GM12864 (cell line): ENCODE data around the gene DCTPP1.
"Not testable (repeated sequence)": the region's sequence is repeated elsewhere in the genome, so short reads cannot be mapped to it uniquely, and the experiment has no call there.

Experiments
- DNase-seq: peaks from one replicate; pipeline ENCODE4 v3.0.0-alpha.2; 2011; ENCODE audit warnings: low read depth
- H3K4me3 ChIP-seq: 2 replicates; pipeline ENCODE4 v1.5.1; 2011; ENCODE audit warnings: mild to moderate bottlenecking, low read depth, low read length, control low read depth
- CTCF ChIP-seq: IDR thresholded peaks from 2 replicates; pipeline ENCODE4 v1.5.1; 2011; ENCODE audit warnings: low read depth, mild to moderate bottlenecking, moderate library complexity, low read length, control low read depth, inconsistent platforms; ENCODE audit errors: missing control alignments

DCTPP1 gene

GRCh38 chr16:30429678-30430427, at the start of gene DCTPP1:
DCTPP1 (minus strand) TSS chr16:30430030; CDS start chr16:30429980, 50 bp downstream.
- DNase-seq: peak; percentile 100
- H3K4me3 ChIP-seq: peak within 1 kb of the TSS; percentile 84
- peak; percentile 90 for TF ChIP-seq CTCF

- H3K4me3 ChIP-seq: no peak overlapping the region
- TF ChIP-seq CTCF: no peak
- DNase-seq: no peak
Measured at GRCh38 chr16:30478766-30479478, 49.1 kb upstream of the DCTPP1 start.

DNA sequence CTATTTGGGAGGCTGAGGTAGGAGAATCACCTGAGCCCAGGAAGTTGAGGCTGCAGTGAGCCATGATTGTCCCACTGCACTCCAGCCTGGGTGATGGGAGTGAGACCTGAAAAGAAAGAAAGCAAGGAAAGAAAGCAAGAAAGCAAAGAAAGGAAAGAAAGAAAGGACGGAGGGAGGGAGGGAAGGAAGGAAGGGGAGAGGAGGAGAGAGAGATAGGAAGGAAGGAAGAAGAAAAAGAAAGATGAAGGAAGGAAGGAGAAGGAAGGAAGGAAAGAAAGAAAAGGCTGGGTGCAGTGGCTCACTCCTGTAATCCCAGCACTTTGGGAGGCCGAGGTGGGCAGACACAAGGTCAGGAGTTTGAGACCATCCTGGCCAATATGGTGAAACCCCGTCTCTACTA, 47.9 kb upstream of the DCTPP1 start:
- H3K4me3 ChIP-seq, DNase-seq: not testable (repeated sequence)

GRCh38 chr16:30476991-30477390, 47.2 kb upstream of the DCTPP1 start:
- no peak for TF ChIP-seq CTCF
- DNase-seq: no peak
- H3K4me3 ChIP-seq: no peak overlapping the region

DNA sequence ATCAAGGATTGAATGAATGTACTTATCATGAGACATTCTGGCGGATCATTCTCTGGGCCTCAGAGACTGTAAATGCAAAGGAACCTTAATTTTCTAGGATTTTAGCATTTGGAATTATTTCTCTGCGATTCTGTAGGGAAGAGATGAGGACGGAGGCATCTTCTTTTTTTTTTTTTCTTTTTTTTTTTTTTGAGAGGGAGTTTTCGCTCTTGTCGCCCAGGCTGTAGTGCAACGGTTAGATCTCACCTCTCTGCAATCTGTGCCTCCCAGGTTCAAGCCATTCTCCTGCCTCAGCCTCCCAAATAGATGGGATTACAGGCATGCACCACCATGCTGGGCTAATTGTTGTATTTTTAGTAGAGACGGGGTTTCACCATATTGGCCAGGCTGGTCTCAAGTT, 44.9 kb upstream of the DCTPP1 start:
- no peak for TF ChIP-seq CTCF
- no peak for DNase-seq
- H3K4me3 ChIP-seq: no peak overlapping the region

DNA sequence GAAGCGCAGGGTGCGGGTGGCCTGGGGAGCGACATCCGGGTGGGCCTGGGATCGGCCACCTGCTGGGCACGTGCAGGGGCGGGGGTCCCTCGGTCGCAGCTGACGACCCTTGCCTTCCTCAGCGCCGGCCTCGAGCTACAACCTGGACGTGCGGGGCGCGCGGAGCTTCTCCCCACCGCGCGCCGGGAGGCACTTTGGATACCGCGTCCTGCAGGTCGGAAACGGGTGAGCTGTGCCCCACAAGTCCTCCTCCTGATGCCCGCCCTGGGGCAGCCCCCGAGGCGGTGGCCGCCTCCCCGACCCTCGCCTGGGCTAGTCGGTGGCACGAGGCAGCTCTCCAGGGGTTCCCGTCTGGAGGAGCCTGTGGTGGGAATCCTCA, 44.2 kb upstream of the DCTPP1 start:
- H3K4me3 ChIP-seq: peak overlapping the region; percentile 65
- TF ChIP-seq CTCF: no peak
- no peak for DNase-seq

GRCh38 chr16:30473231-30474073, 43.6 kb upstream of the DCTPP1 start:
- no peak for TF ChIP-seq CTCF
- peak overlapping the region; percentile 65 for H3K4me3 ChIP-seq
- no peak for DNase-seq
